ENCODE results near the gene NKAIN2. TPM values are rescaled to one million over a fixed set of nuclear protein-coding genes. Genes with fewer than 3 reads are reported as not detected.

Gene NKAIN2
- total and polyA plus RNA-seq, 2 experiments from 2014 or later, result 0.22 TPM; not detected in 1

- H3K27ac ChIP-seq, result no peak overlapping the region
- no peak overlapping the region for H3K4me3 ChIP-seq
- TF ChIP-seq, protein P1, sequence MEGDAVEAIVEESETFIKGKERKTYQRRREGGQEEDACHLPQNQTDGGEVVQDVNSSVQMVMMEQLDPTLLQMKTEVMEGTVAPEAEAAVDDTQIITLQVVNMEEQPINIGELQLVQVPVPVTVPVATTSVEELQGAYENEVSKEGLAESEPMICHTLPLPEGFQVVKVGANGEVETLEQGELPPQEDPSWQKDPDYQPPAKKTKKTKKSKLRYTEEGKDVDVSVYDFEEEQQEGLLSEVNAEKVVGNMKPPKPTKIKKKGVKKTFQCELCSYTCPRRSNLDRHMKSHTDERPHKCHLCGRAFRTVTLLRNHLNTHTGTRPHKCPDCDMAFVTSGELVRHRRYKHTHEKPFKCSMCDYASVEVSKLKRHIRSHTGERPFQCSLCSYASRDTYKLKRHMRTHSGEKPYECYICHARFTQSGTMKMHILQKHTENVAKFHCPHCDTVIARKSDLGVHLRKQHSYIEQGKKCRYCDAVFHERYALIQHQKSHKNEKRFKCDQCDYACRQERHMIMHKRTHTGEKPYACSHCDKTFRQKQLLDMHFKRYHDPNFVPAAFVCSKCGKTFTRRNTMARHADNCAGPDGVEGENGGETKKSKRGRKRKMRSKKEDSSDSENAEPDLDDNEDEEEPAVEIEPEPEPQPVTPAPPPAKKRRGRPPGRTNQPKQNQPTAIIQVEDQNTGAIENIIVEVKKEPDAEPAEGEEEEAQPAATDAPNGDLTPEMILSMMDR (IDR thresholded peaks at IDR 0.05; ENCODE audit: low read depth, low read length), result no peak
- H3K9me3 ChIP-seq (ENCODE audit: low read depth), result no peaks in the 10 kb centered on the region
- H3K36me3 ChIP-seq, result no peaks in the 10 kb centered on the region
- no peaks in the 10 kb centered on the region for H3K27me3 ChIP-seq
- no peaks in the 10 kb centered on the region for H3K4me1 ChIP-seq (ENCODE audit: low read depth)
- no peak for DNase-seq (ENCODE audit: low read depth in 1 of 2, low spot score in 1 of 2)
Observed at GRCh38 chr6:124674042-124674441, 870.4 kb downstream of the NKAIN2 start.

DNA sequence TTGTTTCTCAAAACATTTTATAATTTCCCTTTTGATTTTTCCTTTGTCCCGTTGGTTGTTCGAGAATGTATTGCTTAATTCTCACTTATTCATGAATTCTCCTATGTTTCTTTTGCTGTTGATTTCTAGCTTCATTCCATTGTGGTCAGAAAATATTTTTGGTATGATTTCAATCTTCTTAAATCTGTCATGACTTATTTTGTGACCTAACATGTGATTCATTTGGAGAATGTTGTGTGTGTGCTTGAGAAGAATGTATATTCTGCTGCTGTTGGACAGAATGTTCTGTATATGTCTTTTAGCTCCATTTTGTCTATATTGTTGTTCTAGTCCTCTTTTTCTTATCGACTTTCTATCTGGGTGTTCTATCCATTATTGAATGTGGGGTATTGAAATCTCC, 872.4 kb downstream of the NKAIN2 start:
- no peak overlapping the region for H3K27ac ChIP-seq
- H3K27me3 ChIP-seq, result no peaks in the 10 kb centered on the region
- TF ChIP-seq, protein P1 (IDR thresholded peaks at IDR 0.05; ENCODE audit: low read depth, low read length), result no peak
- no peaks in the 10 kb centered on the region for H3K4me1 ChIP-seq (ENCODE audit: low read depth)
- H3K9me3 ChIP-seq (ENCODE audit: low read depth), result no peaks in the 10 kb centered on the region
- peak in 1 of 2 donors; percentile 19 for DNase-seq (ENCODE audit: low read depth in 1 of 2, low spot score in 1 of 2)
- H3K4me3 ChIP-seq, result no peak overlapping the region
- no peaks in the 10 kb centered on the region for H3K36me3 ChIP-seq

- no peaks in the 10 kb centered on the region for H3K27me3 ChIP-seq
- H3K27ac ChIP-seq, result no peak overlapping the region
- H3K4me3 ChIP-seq, result no peak overlapping the region
- H3K4me1 ChIP-seq (ENCODE audit: low read depth), result no peaks in the 10 kb centered on the region
- TF ChIP-seq, protein P1 (IDR thresholded peaks at IDR 0.05; ENCODE audit: low read depth, low read length), result no peak
- no peaks in the 10 kb centered on the region for H3K9me3 ChIP-seq (ENCODE audit: low read depth)
- DNase-seq (ENCODE audit: low read depth in 1 of 2, low spot score in 1 of 2), result no peak
- no peaks in the 10 kb centered on the region for H3K36me3 ChIP-seq
Observed at GRCh38 chr6:124677874-124678273, 874.2 kb downstream of the NKAIN2 start.

- DNase-seq (ENCODE audit: low read depth in 1 of 2, low spot score in 1 of 2), result no peak
- Histone ChIP-seq H3K9me3 (ENCODE audit: low read depth) (no peaks in the 10 kb centered on the region), H3K4me3 (no peak overlapping the region), H3K36me3 (no peaks in the 10 kb centered on the region), H3K27me3 (no peaks in the 10 kb centered on the region), H3K4me1 (ENCODE audit: low read depth) (no peaks in the 10 kb centered on the region), H3K27ac (no peak overlapping the region)
- TF ChIP-seq, protein P1 (IDR thresholded peaks at IDR 0.05; ENCODE audit: low read depth, low read length), result no peak
Observed at GRCh38 chr6:124679387-124679786, 875.7 kb downstream of the NKAIN2 start.

DNA sequence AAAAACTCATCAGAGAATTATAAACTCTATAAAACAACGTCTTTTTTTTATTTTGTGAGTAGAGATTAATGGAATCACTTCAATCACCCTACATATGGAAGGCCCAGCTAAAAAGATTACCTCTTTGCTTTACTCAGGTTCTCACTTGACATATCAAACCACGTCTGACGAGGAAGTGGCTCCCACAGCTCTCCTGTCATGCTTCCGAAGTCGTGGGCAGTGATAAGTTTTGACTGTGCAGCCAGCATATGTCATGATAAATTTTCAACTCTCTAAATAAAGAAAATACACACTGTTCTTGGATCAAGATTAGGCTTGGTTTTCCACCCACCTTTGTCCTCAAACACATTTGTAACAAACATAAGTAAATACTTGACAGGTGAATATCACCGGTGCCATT, 879.1 kb downstream of the NKAIN2 start:
- no peaks in the 10 kb centered on the region for H3K36me3 ChIP-seq
- no peak overlapping the region for H3K4me3 ChIP-seq
- no peak for DNase-seq (ENCODE audit: low read depth in 1 of 2, low spot score in 1 of 2)
- no peak overlapping the region for H3K27ac ChIP-seq
- no peaks in the 10 kb centered on the region for H3K4me1 ChIP-seq (ENCODE audit: low read depth)
- H3K27me3 ChIP-seq, result no peaks in the 10 kb centered on the region
- TF ChIP-seq, protein P1 (IDR thresholded peaks at IDR 0.05; ENCODE audit: low read depth, low read length), result no peak
- no peaks in the 10 kb centered on the region for H3K9me3 ChIP-seq (ENCODE audit: low read depth)

- Histone ChIP-seq H3K9me3 (ENCODE audit: low read depth) (no peaks in the 10 kb centered on the region), H3K4me3 (no peak overlapping the region), H3K27me3 (no peaks in the 10 kb centered on the region), H3K36me3 (no peaks in the 10 kb centered on the region), H3K27ac (no peak overlapping the region), H3K4me1 (ENCODE audit: low read depth) (no peaks in the 10 kb centered on the region)
- DNase-seq (ENCODE audit: low read depth in 1 of 2, low spot score in 1 of 2), result no peak
- TF ChIP-seq, protein P1 (IDR thresholded peaks at IDR 0.05; ENCODE audit: low read depth, low read length), result no peak
Observed at GRCh38 chr6:124683507-124683906, 879.8 kb downstream of the NKAIN2 start.

All from cardiac muscle cell (in vitro differentiated cells and primary cell).